ENCODE data around the gene MIB2. TPM values are rescaled to one million over a fixed set of nuclear protein-coding genes. Genes with fewer than 3 reads are reported as not detected.
"Not testable (repeated sequence)": the region's sequence is repeated elsewhere in the genome, so short reads cannot be mapped to it uniquely, and the experiment has no call there.

Gene MIB2
- total and polyA plus RNA-seq, 4 donors, result 27.0 to 100 (median 77.7) TPM

GRCh38 chr1:1582585-1583346, 32.5 kb upstream of the MIB2 start:
- Histone ChIP-seq H3K4me1 (ENCODE audit: control insufficient read depth, insufficient read depth, low read length) (no peaks in the 10 kb centered on the region), H3K9me3 (ENCODE audit: control insufficient read depth, insufficient read depth, low read length) (no peaks in the 10 kb centered on the region), H3K36me3 (ENCODE audit: control insufficient read depth, insufficient read depth, low read length) (no peaks in the 10 kb centered on the region), H3K27me3 (ENCODE audit: control insufficient read depth, insufficient read depth, low read length) (peaks cover 9% of the 10 kb centered on the region), H3K27ac (ENCODE audit: low read depth, low read length) (no peak overlapping the region), H3K4me3 (ENCODE audit: low read depth, low read length) (no peak overlapping the region)
- WGBS (ENCODE audit: insufficient coverage), result 76% methylated on average over 7 of the region's 9 CpGs
- DNase-seq (ENCODE audit: low read depth in 4 of 6, low spot score in 6 of 6), result no peak

- Histone ChIP-seq H3K4me3 (ENCODE audit: low read depth, low read length) (no peak overlapping the region), H3K27ac (ENCODE audit: low read depth, low read length) (no peak overlapping the region), H3K27me3 (ENCODE audit: control insufficient read depth, insufficient read depth, low read length) (peaks cover 7% of the 10 kb centered on the region), H3K4me1 (ENCODE audit: control insufficient read depth, insufficient read depth, low read length) (no peaks in the 10 kb centered on the region), H3K36me3 (ENCODE audit: control insufficient read depth, insufficient read depth, low read length) (no peaks in the 10 kb centered on the region), H3K9me3 (ENCODE audit: control insufficient read depth, insufficient read depth, low read length) (no peaks in the 10 kb centered on the region)
- WGBS (ENCODE audit: insufficient coverage), result 82% methylated on average over 21 of the region's 23 CpGs
- DNase-seq (ENCODE audit: low read depth in 4 of 6, low spot score in 6 of 6), result no peak
Observed at GRCh38 chr1:1583347-1584010, 31.8 kb upstream of the MIB2 start.

GRCh38 chr1:1591452-1591851, 23.8 kb upstream of the MIB2 start:
- WGBS (ENCODE audit: insufficient coverage), result 93% methylated on average over 8 of the region's 13 CpGs
- Histone ChIP-seq H3K36me3 (ENCODE audit: control insufficient read depth, insufficient read depth, low read length) (no peaks in the 10 kb centered on the region), H3K27ac (ENCODE audit: low read depth, low read length) (no peak overlapping the region), H3K4me3 (ENCODE audit: low read depth, low read length) (no peak overlapping the region), H3K27me3 (ENCODE audit: control insufficient read depth, insufficient read depth, low read length) (peaks cover under 1% of the 10 kb centered on the region), H3K9me3 (ENCODE audit: control insufficient read depth, insufficient read depth, low read length) (no peaks in the 10 kb centered on the region), H3K4me1 (ENCODE audit: control insufficient read depth, insufficient read depth, low read length) (no peaks in the 10 kb centered on the region)
- DNase-seq (ENCODE audit: low read depth in 4 of 6, low spot score in 6 of 6), result no peak

GRCh38 chr1:1593834-1594601, 21.3 kb upstream of the MIB2 start:
- WGBS (ENCODE audit: insufficient coverage), result 80% methylated on average over 24 of the region's 24 CpGs

GRCh38 chr1:1594602-1595260, 20.6 kb upstream of the MIB2 start:
- WGBS (ENCODE audit: insufficient coverage), result 58% methylated on average over 10 of the region's 10 CpGs
- peaks cover 24% of the 10 kb centered on the region for H3K4me1 ChIP-seq (ENCODE audit: control insufficient read depth, insufficient read depth, low read length)
- no peak for DNase-seq (ENCODE audit: low read depth in 4 of 6, low spot score in 6 of 6)
- H3K36me3 ChIP-seq (ENCODE audit: control insufficient read depth, insufficient read depth, low read length), result peaks cover 7% of the 10 kb centered on the region
- H3K9me3 ChIP-seq (ENCODE audit: control insufficient read depth, insufficient read depth, low read length), result no peaks in the 10 kb centered on the region
- peaks cover 24% of the 10 kb centered on the region for H3K27me3 ChIP-seq (ENCODE audit: control insufficient read depth, insufficient read depth, low read length)
- H3K4me3 ChIP-seq (ENCODE audit: low read depth, low read length), result no peak overlapping the region
- H3K27ac ChIP-seq (ENCODE audit: low read depth, low read length), result no peak overlapping the region

More at GRCh38 chr1:1593834-1594601, 21.3 kb upstream of the MIB2 start:
- H3K27me3 ChIP-seq (ENCODE audit: control insufficient read depth, insufficient read depth, low read length), result peaks cover 21% of the 10 kb centered on the region
- H3K27ac ChIP-seq (ENCODE audit: low read depth, low read length), result no peak overlapping the region
- H3K4me1 ChIP-seq (ENCODE audit: control insufficient read depth, insufficient read depth, low read length), result peaks cover 21% of the 10 kb centered on the region
- H3K9me3 ChIP-seq (ENCODE audit: control insufficient read depth, insufficient read depth, low read length), result no peaks in the 10 kb centered on the region
- no peak for DNase-seq (ENCODE audit: low read depth in 4 of 6, low spot score in 6 of 6)
- peaks cover 7% of the 10 kb centered on the region for H3K36me3 ChIP-seq (ENCODE audit: control insufficient read depth, insufficient read depth, low read length)
- no peak overlapping the region for H3K4me3 ChIP-seq (ENCODE audit: low read depth, low read length)

- H3K27ac ChIP-seq (ENCODE audit: low read depth, low read length); H3K9me3 ChIP-seq (ENCODE audit: control insufficient read depth, insufficient read depth, low read length); H3K36me3 ChIP-seq (ENCODE audit: control insufficient read depth, insufficient read depth, low read length); H3K4me3 ChIP-seq (ENCODE audit: low read depth, low read length); DNase-seq (ENCODE audit: low read depth in 4 of 6, low spot score in 6 of 6): not testable (repeated sequence)
- WGBS (ENCODE audit: insufficient coverage), result 84% methylated on average over 2 of the region's 2 CpGs
- Histone ChIP-seq H3K4me1 (ENCODE audit: control insufficient read depth, insufficient read depth, low read length) (peaks cover 26% of the 10 kb centered on the region), H3K27me3 (ENCODE audit: control insufficient read depth, insufficient read depth, low read length) (peaks cover 24% of the 10 kb centered on the region)
Observed at GRCh38 chr1:1595341-1595740, 20.0 kb upstream of the MIB2 start.

- no peak overlapping the region for H3K27ac ChIP-seq (ENCODE audit: low read depth, low read length)
- H3K4me1 ChIP-seq (ENCODE audit: control insufficient read depth, insufficient read depth, low read length), result peaks cover 39% of the 10 kb centered on the region
- DNase-seq (ENCODE audit: low read depth in 4 of 6, low spot score in 6 of 6), result no peak
- WGBS (ENCODE audit: insufficient coverage), result 40% methylated on average over 12 of the region's 12 CpGs
- no peak overlapping the region for H3K4me3 ChIP-seq (ENCODE audit: low read depth, low read length)
- H3K36me3 ChIP-seq (ENCODE audit: control insufficient read depth, insufficient read depth, low read length), result peaks cover 11% of the 10 kb centered on the region
- no peaks in the 10 kb centered on the region for H3K9me3 ChIP-seq (ENCODE audit: control insufficient read depth, insufficient read depth, low read length)
- H3K27me3 ChIP-seq (ENCODE audit: control insufficient read depth, insufficient read depth, low read length), result peaks cover 31% of the 10 kb centered on the region
Observed at GRCh38 chr1:1596493-1597274, 18.6 kb upstream of the MIB2 start.

GRCh38 chr1:1597275-1597930, 17.9 kb upstream of the MIB2 start:
- peaks cover 46% of the 10 kb centered on the region for H3K4me1 ChIP-seq (ENCODE audit: control insufficient read depth, insufficient read depth, low read length)
- no peak overlapping the region for H3K4me3 ChIP-seq (ENCODE audit: low read depth, low read length)
- DNase-seq (ENCODE audit: low read depth in 4 of 6, low spot score in 6 of 6), result no peak
- peaks cover 31% of the 10 kb centered on the region for H3K27me3 ChIP-seq (ENCODE audit: control insufficient read depth, insufficient read depth, low read length)
- H3K36me3 ChIP-seq (ENCODE audit: control insufficient read depth, insufficient read depth, low read length), result peaks cover 15% of the 10 kb centered on the region
- H3K27ac ChIP-seq (ENCODE audit: low read depth, low read length), result no peak overlapping the region
- H3K9me3 ChIP-seq (ENCODE audit: control insufficient read depth, insufficient read depth, low read length), result no peaks in the 10 kb centered on the region
- 14% methylated on average over 8 of the region's 16 CpGs for WGBS (ENCODE audit: insufficient coverage)

All from spinal cord (tissue), 10 donors.